ENCODE data around the gene NFXL1.
"Not testable (repeated sequence)": the region's sequence is repeated elsewhere in the genome, so short reads cannot be mapped to it uniquely, and the experiment has no call there.

The NFXL1 gene

GRCh38 chr4:47914220-47914925 is at the start of gene NFXL1:
Gene NFXL1 (minus strand): TSS chr4:47914583. CDS start chr4:47914203, 380 bp downstream.
- DNase-seq (ENCODE audit: low read depth in 3 of 3): peak; percentile 90 to 96 (median 93)

GRCh38 chr4:47954677-47955076 is 40.3 kb upstream of the NFXL1 start:
- DNase-seq (ENCODE audit: low read depth in 3 of 3): no peak

GRCh38 chr4:47954245-47954644 is 39.9 kb upstream of the NFXL1 start:
- no peak for DNase-seq (ENCODE audit: low read depth in 3 of 3)

GRCh38 chr4:47945930-47946726 is 31.7 kb upstream of the NFXL1 start:
- DNase-seq (ENCODE audit: low read depth in 3 of 3): no peak

- DNase-seq (ENCODE audit: low read depth in 3 of 3): no peak
These were observed 27.9 kb upstream of the NFXL1 start for GRCh38 chr4:47942081-47942819.

GRCh38 chr4:47939456-47939855 is 25.1 kb upstream of the NFXL1 start:
- DNase-seq (ENCODE audit: low read depth in 3 of 3): no peak

GRCh38 chr4:47936336-47936735 is 22.0 kb upstream of the NFXL1 start:
- no peak for DNase-seq (ENCODE audit: low read depth in 3 of 3)

- DNase-seq (ENCODE audit: low read depth in 3 of 3): no peak
These were observed 19.5 kb upstream of the NFXL1 start for GRCh38 chr4:47933840-47934239.

- no peak for DNase-seq (ENCODE audit: low read depth in 3 of 3)
These were observed 16.8 kb upstream of the NFXL1 start for GRCh38 chr4:47930971-47931804.

- no peak for DNase-seq (ENCODE audit: low read depth in 3 of 3)
These were observed 15.4 kb upstream of the NFXL1 start for GRCh38 chr4:47929682-47930201.

- DNase-seq (ENCODE audit: low read depth in 3 of 3): peak; percentile 12 to 44 (median 29)
These were observed 12.4 kb upstream of the NFXL1 start for GRCh38 chr4:47926667-47927258.

- not testable (repeated sequence) for DNase-seq (ENCODE audit: low read depth in 3 of 3)
These were observed 8.9 kb upstream of the NFXL1 start for GRCh38 chr4:47923261-47923608.

- DNase-seq (ENCODE audit: low read depth in 3 of 3): not testable (repeated sequence)
These were observed 8.3 kb upstream of the NFXL1 start for GRCh38 chr4:47922436-47923260.

GRCh38 chr4:47917163-47917562 is 2.8 kb upstream of the NFXL1 start:
- not testable (repeated sequence) for DNase-seq (ENCODE audit: low read depth in 3 of 3)

GRCh38 chr4:47915378-47915777 is 995 bp upstream of the NFXL1 start:
- no peak for DNase-seq (ENCODE audit: low read depth in 3 of 3)

- DNase-seq (ENCODE audit: low read depth in 3 of 3): no peak
These were observed 499 bp upstream of the NFXL1 start for GRCh38 chr4:47914926-47915237.

GRCh38 chr4:47913861-47914219 is 543 bp downstream of the NFXL1 start:
- peak; percentile 9 to 37 (median 20) for DNase-seq (ENCODE audit: low read depth in 3 of 3)

- DNase-seq (ENCODE audit: low read depth in 3 of 3): no peak
These were observed 1.1 kb downstream of the NFXL1 start for GRCh38 chr4:47913330-47913729.

- DNase-seq (ENCODE audit: low read depth in 3 of 3): no peak
These were observed 7.2 kb downstream of the NFXL1 start for GRCh38 chr4:47907089-47907646.

GRCh38 chr4:47899639-47900038 is 14.7 kb downstream of the NFXL1 start:
- DNase-seq (ENCODE audit: low read depth in 3 of 3): no peak
